Uterus (tissue), 2 donors: ENCODE measurements around the gene SRCIN1.

Experiments used
- CTCF ChIP-seq, 4 experiments: fragments of 200-600 bp in 2 of 4; fragments of 450-650 bp in 2 of 4; sonication (generic) in 2 of 4; IDR thresholded peaks; one replicate each; pipeline ENCODE4 v1.5.1; 2016 to 2019; ENCODE audit warnings: antibody characterized with exemption in 4 of 4, mild to moderate bottlenecking in 2 of 4, moderate library complexity in 1 of 4
- POLR2A ChIP-seq, 2 donors: fragments of 450-650 bp; IDR thresholded peaks; one replicate each; pipeline ENCODE4 v1.6.1; 2016; ENCODE audit warnings: antibody characterized with exemption in 2 of 2, mild to moderate bottlenecking in 1 of 2, moderate library complexity in 1 of 2

GRCh38 chr17:38550661-38551060 lies 55.1 kb downstream of the SRCIN1 start:
- TF ChIP-seq CTCF (IDR thresholded peaks at IDR 0.05) (no peak), POLR2A (IDR thresholded peaks at IDR 0.05) (no peak)
